Lower leg skin (tissue), 3 donors: ENCODE data around the gene LSMEM2.

ENCODE experiments used
- CTCF ChIP-seq, 3 donors: fragments of 450-650 bp; IDR thresholded peaks; one replicate each; pipeline ENCODE4 v1.5.1; 2016; ENCODE audit warnings: antibody characterized with exemption in 3 of 3, mild to moderate bottlenecking in 3 of 3, moderate library complexity in 2 of 3
- POLR2A ChIP-seq, 2 donors: fragments of 450-650 bp; IDR thresholded peaks; one replicate each; pipeline ENCODE4 v1.6.1; 2016 to 2017; ENCODE audit warnings: antibody characterized with exemption in 2 of 2, mild to moderate bottlenecking in 1 of 2, moderate library complexity in 1 of 2

GRCh38 chr3:50231581-50231980, 47.3 kb upstream of the LSMEM2 start:
- TF ChIP-seq CTCF (IDR thresholded peaks at IDR 0.05) (no peak), POLR2A (IDR thresholded peaks at IDR 0.05) (no peak)
